ENCODE measurements around the gene TMEM125.

Gene TMEM125

GRCh38 chr1:43235451-43236121 is 34.2 kb upstream of the TMEM125 start:
- H3K4me3 ChIP-seq (replicated peaks in 1 of 2; ENCODE audit: low read depth in 2 of 2, low read length in 2 of 2) = no peak overlapping the region
- no peak for TF ChIP-seq CTCF (IDR thresholded peaks at IDR 0.05; ENCODE audit: low read depth, low read length)
- DNase-seq (ENCODE audit: low read depth in 2 of 2) = no peak

DNA sequence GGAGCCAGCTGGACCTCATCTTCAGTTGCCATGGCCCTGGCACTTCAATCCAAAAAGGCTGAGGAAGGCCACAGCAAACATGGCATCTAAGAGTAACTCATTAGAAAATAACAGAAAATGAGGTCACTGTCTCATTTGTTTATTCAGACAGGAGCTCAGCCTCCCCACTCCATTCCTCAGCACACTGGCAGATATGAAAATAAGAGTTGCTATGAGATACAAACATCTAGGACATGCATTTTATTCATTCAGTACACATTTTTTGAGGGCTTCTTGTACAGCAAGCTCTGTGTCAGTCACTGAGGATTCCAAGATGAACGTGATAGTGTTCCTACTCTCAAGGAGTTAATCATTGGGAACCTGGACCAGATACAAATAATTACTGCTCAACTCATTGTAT is 32.7 kb upstream of the TMEM125 start:
- no peak for DNase-seq (ENCODE audit: low read depth in 2 of 2)
- H3K4me3 ChIP-seq (replicated peaks in 1 of 2; ENCODE audit: low read depth in 2 of 2, low read length in 2 of 2) = no peak overlapping the region
- no peak for TF ChIP-seq CTCF (IDR thresholded peaks at IDR 0.05; ENCODE audit: low read depth, low read length)

- peak; percentile 85 for TF ChIP-seq CTCF (IDR thresholded peaks at IDR 0.05; ENCODE audit: low read depth, low read length)
- H3K4me3 ChIP-seq (replicated peaks in 1 of 2; ENCODE audit: low read depth in 2 of 2, low read length in 2 of 2) = no peak overlapping the region
- peak; percentile 81 to 82 for DNase-seq (ENCODE audit: low read depth in 2 of 2)
These were observed 31.7 kb upstream of the TMEM125 start for GRCh38 chr1:43238085-43238484.

GRCh38 chr1:43238991-43239469 is 30.8 kb upstream of the TMEM125 start:
- TF ChIP-seq CTCF (IDR thresholded peaks at IDR 0.05; ENCODE audit: low read depth, low read length) = no peak
- H3K4me3 ChIP-seq (replicated peaks in 1 of 2; ENCODE audit: low read depth in 2 of 2, low read length in 2 of 2) = no peak overlapping the region
- no peak for DNase-seq (ENCODE audit: low read depth in 2 of 2)

DNA sequence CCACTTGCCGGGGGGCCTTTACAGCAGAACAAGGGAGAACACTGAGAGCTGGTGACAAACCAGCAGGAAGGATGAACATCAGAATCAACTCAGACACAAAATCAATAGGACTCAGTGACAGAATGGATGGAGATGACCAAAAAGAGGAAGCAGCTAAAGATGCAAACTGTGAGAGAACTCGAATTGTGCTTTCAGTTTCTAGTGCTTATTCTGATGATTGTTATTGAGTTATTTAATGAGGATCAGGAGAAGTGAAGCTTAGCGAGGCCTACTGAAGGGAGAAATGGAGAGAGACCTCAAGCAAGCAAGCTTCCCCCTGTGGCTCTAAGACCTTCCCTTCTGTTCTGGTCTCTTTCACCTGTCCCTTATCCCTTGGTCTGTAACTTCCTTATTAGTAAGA is 30.3 kb upstream of the TMEM125 start:
- DNase-seq (ENCODE audit: low read depth in 2 of 2) = no peak
- H3K4me3 ChIP-seq (replicated peaks in 1 of 2; ENCODE audit: low read depth in 2 of 2, low read length in 2 of 2) = no peak overlapping the region

DNA sequence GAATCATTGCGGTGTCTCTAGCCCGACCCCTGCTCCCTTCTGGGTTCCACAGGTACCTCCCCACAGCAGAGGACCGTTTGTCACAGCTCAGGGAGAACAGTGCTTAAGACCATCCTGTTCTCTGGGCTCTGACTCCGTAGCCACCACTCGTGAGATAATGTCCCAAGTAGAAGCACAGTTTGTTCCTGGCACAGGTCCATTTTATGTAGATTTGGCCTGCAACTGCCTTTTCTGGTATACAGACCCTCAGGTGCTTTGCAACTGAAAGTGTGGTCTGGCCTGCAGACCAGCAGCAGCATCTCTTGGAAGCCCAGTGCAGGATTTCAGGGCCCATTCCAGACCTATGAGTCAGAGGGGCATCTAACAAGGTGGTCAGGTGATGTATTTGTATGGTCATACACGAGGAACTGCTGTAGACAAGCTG is 28.4 kb upstream of the TMEM125 start:
- DNase-seq (ENCODE audit: low read depth in 2 of 2) = peak; percentile 37 to 57
- H3K4me3 ChIP-seq (replicated peaks in 1 of 2; ENCODE audit: low read depth in 2 of 2, low read length in 2 of 2) = no peak overlapping the region
- TF ChIP-seq CTCF (IDR thresholded peaks at IDR 0.05; ENCODE audit: low read depth, low read length) = no peak

More for the DNA sequence above, 30.3 kb upstream of the TMEM125 start:
- no peak for TF ChIP-seq CTCF (IDR thresholded peaks at IDR 0.05; ENCODE audit: low read depth, low read length)

- DNase-seq (ENCODE audit: low read depth in 2 of 2) = no peak
- TF ChIP-seq CTCF (IDR thresholded peaks at IDR 0.05; ENCODE audit: low read depth, low read length) = no peak
- no peak overlapping the region for H3K4me3 ChIP-seq (replicated peaks in 1 of 2; ENCODE audit: low read depth in 2 of 2, low read length in 2 of 2)
These were observed 26.5 kb upstream of the TMEM125 start for GRCh38 chr1:43243299-43243698.

Data from cardiac fibroblast (primary cell).